ENCODE data around the gene ZBTB20. TPM values are rescaled to one million over a fixed set of nuclear protein-coding genes. Genes with fewer than 3 reads are reported as not detected.

Gene ZBTB20
- total RNA-seq, 1 donor from 2014 or later, result 32.5 TPM

DNA sequence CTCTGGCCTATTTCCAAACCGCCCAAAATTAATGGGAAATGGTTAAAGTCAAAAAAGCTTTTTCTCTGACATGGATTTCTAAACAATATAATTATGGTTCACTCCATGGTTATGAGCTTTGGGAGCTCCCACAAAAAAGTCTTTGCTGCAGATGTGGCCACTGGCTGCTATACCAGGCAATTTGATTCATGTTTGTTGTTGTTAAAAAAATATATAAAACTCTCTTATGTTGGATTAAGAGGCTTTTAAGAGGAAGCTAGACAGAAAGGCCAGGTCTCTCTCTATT lies 594.6 kb downstream of the ZBTB20 start:
- Histone ChIP-seq H3K4me3 (ENCODE audit: low read depth, low read length) (no peak overlapping the region), H3K36me3 (ENCODE audit: control insufficient read depth, insufficient read depth, low read length) (no peaks in the 10 kb centered on the region), H3K27me3 (ENCODE audit: control insufficient read depth, insufficient read depth, low read length) (no peaks in the 10 kb centered on the region)
- TF ChIP-seq, protein P1, sequence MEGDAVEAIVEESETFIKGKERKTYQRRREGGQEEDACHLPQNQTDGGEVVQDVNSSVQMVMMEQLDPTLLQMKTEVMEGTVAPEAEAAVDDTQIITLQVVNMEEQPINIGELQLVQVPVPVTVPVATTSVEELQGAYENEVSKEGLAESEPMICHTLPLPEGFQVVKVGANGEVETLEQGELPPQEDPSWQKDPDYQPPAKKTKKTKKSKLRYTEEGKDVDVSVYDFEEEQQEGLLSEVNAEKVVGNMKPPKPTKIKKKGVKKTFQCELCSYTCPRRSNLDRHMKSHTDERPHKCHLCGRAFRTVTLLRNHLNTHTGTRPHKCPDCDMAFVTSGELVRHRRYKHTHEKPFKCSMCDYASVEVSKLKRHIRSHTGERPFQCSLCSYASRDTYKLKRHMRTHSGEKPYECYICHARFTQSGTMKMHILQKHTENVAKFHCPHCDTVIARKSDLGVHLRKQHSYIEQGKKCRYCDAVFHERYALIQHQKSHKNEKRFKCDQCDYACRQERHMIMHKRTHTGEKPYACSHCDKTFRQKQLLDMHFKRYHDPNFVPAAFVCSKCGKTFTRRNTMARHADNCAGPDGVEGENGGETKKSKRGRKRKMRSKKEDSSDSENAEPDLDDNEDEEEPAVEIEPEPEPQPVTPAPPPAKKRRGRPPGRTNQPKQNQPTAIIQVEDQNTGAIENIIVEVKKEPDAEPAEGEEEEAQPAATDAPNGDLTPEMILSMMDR (IDR thresholded peaks at IDR 0.05; ENCODE audit: insufficient read depth, low read length, poor library complexity, severe bottlenecking), result no peak
- DNase-seq (ENCODE audit: low read depth), result no peak

DNA sequence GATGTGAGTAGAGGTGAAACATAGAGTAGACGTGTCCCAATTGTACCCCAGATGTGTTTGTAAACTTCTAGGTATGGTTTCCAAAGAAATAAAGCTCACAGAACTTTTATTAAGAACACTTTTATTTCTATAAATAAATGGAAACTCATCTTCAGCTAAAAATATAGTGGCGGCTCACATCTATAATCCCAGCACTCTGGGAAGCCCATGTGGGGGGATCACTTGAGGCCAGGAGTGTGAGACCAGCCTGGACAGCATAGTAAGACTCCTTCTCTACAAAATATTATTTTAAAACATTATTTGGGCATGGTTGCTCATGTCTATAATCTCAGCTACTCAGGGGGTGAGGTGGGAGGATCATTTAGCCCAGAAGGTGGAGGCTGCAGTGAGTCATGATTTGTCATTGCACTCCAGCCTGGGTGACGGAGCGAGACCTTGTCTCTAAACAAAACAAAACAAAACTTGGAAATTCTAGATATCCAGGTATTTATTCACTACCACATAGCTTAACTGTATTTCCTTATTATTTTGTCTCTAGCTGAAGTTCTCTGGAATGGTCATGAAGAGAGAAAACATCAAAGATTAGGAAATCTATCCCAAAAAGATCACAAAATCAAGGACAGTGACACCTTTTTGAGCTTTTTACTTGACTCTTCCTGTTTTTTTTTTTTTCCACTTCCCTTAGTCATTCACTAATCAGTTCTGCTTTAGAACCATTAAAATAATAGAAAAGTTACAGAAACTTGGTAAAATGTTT lies 595.1 kb downstream of the ZBTB20 start:
- Histone ChIP-seq H3K36me3 (ENCODE audit: control insufficient read depth, insufficient read depth, low read length) (no peaks in the 10 kb centered on the region), H3K4me3 (ENCODE audit: low read depth, low read length) (no peak overlapping the region), H3K27me3 (ENCODE audit: control insufficient read depth, insufficient read depth, low read length) (no peaks in the 10 kb centered on the region)
- TF ChIP-seq, protein P1 (IDR thresholded peaks at IDR 0.05; ENCODE audit: insufficient read depth, low read length, poor library complexity, severe bottlenecking), result no peak
- DNase-seq (ENCODE audit: low read depth), result peak; percentile 75

DNA sequence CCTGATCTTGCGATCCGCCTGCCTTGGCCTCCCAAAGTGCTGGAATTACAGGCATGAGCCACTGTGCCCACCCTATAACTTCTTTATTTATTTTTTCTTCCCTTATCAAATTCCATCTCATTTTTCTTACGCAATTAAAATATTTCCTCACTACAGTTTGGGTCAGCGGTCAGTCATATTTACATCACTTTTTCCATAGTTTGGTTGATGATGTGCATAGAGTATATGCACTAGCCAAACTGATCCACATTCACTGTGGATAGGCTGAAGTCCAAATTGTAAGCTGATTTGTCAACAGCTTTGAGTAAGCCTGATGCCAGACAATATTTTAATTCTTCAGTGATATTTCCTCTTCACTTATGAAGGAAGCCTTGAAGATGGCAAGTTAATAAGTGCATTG lies 596.9 kb downstream of the ZBTB20 start:
- no peak for DNase-seq (ENCODE audit: low read depth)
- H3K36me3 ChIP-seq (ENCODE audit: control insufficient read depth, insufficient read depth, low read length), result no peaks in the 10 kb centered on the region
- TF ChIP-seq, protein P1 (IDR thresholded peaks at IDR 0.05; ENCODE audit: insufficient read depth, low read length, poor library complexity, severe bottlenecking), result no peak

DNA sequence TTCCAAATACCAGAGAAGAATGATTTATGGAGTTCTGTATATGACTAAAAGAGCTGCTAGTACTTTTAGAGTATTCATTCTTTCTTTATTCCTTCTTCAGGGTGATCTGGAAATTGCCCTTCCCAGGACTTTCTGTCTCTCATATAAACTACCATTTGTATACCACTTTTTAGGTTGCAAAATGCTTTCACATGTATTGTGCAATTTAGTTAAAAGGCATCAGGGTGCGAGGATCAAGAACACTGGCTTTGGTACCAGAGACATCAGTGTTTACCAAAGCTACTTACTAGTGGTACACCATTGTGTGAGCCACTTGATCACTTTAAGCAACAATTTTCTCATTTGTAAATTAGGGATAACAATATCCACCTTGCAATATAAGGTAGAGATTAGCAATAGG lies 601.9 kb downstream of the ZBTB20 start:
- no peak for DNase-seq (ENCODE audit: low read depth)
- H3K4me3 ChIP-seq (ENCODE audit: low read depth, low read length), result no peak overlapping the region
- no peaks in the 10 kb centered on the region for H3K27me3 ChIP-seq (ENCODE audit: control insufficient read depth, insufficient read depth, low read length)
- TF ChIP-seq, protein P1 (IDR thresholded peaks at IDR 0.05; ENCODE audit: insufficient read depth, low read length, poor library complexity, severe bottlenecking), result no peak
- no peaks in the 10 kb centered on the region for H3K36me3 ChIP-seq (ENCODE audit: control insufficient read depth, insufficient read depth, low read length)

More for the DNA sequence above, 596.9 kb downstream of the ZBTB20 start:
- H3K4me3 ChIP-seq (ENCODE audit: low read depth, low read length), result no peak overlapping the region
- H3K27me3 ChIP-seq (ENCODE audit: control insufficient read depth, insufficient read depth, low read length), result no peaks in the 10 kb centered on the region

DNA sequence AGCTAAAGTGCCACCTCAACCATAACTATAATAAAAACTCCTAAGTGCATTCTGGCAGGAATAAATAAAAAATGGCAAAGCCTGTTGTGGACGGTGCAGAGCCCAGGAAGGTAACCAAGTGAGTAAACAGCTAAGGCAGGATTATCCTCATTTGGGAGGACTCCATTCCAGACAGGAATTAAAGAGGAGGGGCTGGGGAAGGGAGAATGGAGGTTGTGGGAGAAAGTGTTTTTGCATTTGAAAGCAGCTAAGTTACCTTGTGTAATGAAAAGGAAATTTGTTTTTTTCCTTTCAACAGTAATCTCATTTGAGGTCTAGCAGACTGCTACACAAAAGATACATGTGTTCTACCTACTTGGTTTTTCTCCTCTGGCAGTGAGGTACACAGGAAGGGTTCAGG lies 604.7 kb downstream of the ZBTB20 start:
- TF ChIP-seq, protein P1 (IDR thresholded peaks at IDR 0.05; ENCODE audit: insufficient read depth, low read length, poor library complexity, severe bottlenecking), result no peak
- no peaks in the 10 kb centered on the region for H3K36me3 ChIP-seq (ENCODE audit: control insufficient read depth, insufficient read depth, low read length)
- H3K27me3 ChIP-seq (ENCODE audit: control insufficient read depth, insufficient read depth, low read length), result no peaks in the 10 kb centered on the region
- H3K4me3 ChIP-seq (ENCODE audit: low read depth, low read length), result no peak overlapping the region
- no peak for DNase-seq (ENCODE audit: low read depth)

DNA sequence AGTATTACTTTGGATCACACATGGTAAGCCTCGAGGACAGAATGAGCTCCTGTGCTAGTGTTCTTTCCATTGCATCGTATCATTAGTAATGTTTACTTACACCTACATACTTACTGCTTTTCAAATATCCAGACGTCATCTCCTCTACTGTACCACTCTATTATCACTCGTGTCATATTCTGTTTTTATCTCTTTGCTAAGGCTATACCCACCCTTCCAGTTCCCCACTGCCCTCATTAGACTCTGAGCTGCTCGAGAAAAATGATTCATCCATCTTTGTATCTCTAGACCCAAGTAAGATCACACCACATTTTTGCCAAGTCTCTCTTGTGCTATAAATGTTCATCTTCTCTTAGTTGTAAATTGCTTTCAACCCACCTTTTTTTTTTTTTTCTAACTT lies 607.6 kb downstream of the ZBTB20 start:
- TF ChIP-seq, protein P1 (IDR thresholded peaks at IDR 0.05; ENCODE audit: insufficient read depth, low read length, poor library complexity, severe bottlenecking), result no peak
- DNase-seq (ENCODE audit: low read depth), result no peak
- Histone ChIP-seq H3K27me3 (ENCODE audit: control insufficient read depth, insufficient read depth, low read length) (no peaks in the 10 kb centered on the region), H3K36me3 (ENCODE audit: control insufficient read depth, insufficient read depth, low read length) (no peaks in the 10 kb centered on the region), H3K4me3 (ENCODE audit: low read depth, low read length) (no peak overlapping the region)
